HEK293 (cell line): ENCODE results near the gene SCNN1G.

Source experiments
- CTCF ChIA-PET: fragments of 350-600 bp; formaldehyde crosslinking; extraction: SDS; loops from one replicate; lab custom pipeline; 2021; ENCODE audit warnings: antibody characterized with exemption; lab: Yijun Ruan, JAX
- POLR2A ChIA-PET: fragments of 300-600 bp; formaldehyde crosslinking; extraction: SDS; loops from one replicate; lab custom pipeline; 2020; ENCODE audit warnings: antibody characterized with exemption, inconsistent platforms; lab: Yijun Ruan, JAX
- H3K27ac ChIP-seq: fragments of 200-500 bp; sonication (Bioruptor generic); 2 replicates; pipeline ENCODE4 v1.5.1; 2014; ENCODE audit warnings: low read depth, low read length, control low read depth, inconsistent platforms; ENCODE audit errors: extremely low read depth
- H3K36me3 ChIP-seq, 2 experiments: fragments of 200-500 bp in 1 of 2; sonication (Bioruptor generic) in 1 of 2; 1 replicate in 1 of 2; 2 replicates in 1 of 2; pipeline ENCODE4 v1.5.1; 2014 to 2017; ENCODE audit warnings: inconsistent platforms in 2 of 2, low read length in 2 of 2; ENCODE audit not compliant: control insufficient read depth in 2 of 2, insufficient read depth in 1 of 2
- H3K4me1 ChIP-seq: fragments of 200-500 bp; sonication (Bioruptor generic); 2 replicates; pipeline ENCODE4 v1.5.1; 2014; ENCODE audit warnings: mild to moderate bottlenecking, low read length, inconsistent platforms; ENCODE audit not compliant: control insufficient read depth, insufficient read depth
- H3K4me3 ChIP-seq: 2 replicates; pipeline ENCODE4 v1.5.1; 2011; ENCODE audit warnings: low read depth, mild to moderate bottlenecking, control low read depth, low read length, moderate library complexity
- H3K9me3 ChIP-seq: fragments of 200-500 bp; sonication (Bioruptor generic); 2 replicates; pipeline ENCODE4 v1.5.1; 2014; ENCODE audit warnings: low read depth, low read length, inconsistent platforms; ENCODE audit not compliant: control insufficient read depth, insufficient read depth
- ATF2 ChIP-seq: fragments of 450-650 bp; formaldehyde crosslinking; IDR thresholded peaks from 2 replicates; pipeline ENCODE4 v1.5.1; 2016; ENCODE audit warnings: missing biosample characterization, missing genetic modification characterization, low read depth
- CTCF ChIP-seq: fragments of 450-650 bp; formaldehyde crosslinking; IDR thresholded peaks from 2 replicates; pipeline ENCODE4 v1.5.1; 2016; ENCODE audit warnings: missing biosample characterization, missing genetic modification characterization
- PRDM1 ChIP-seq: fragments of 450-650 bp; formaldehyde crosslinking; IDR thresholded peaks from 2 replicates; pipeline ENCODE4; 2016; ENCODE audit warnings: missing biosample characterization, missing genetic modification characterization
- SALL2 ChIP-seq: fragments of 450-650 bp; formaldehyde crosslinking; IDR thresholded peaks from 2 replicates; pipeline ENCODE4 v1.5.0; 2017; ENCODE audit warnings: missing biosample characterization, mild to moderate bottlenecking, missing genetic modification characterization, borderline replicate concordance
- SP2 ChIP-seq: fragments of 450-650 bp; formaldehyde crosslinking; IDR thresholded peaks from 2 replicates; pipeline ENCODE4 v1.5.1; 2016; ENCODE audit warnings: missing biosample characterization, missing genetic modification characterization
- SP7 ChIP-seq: fragments of 450-650 bp; formaldehyde crosslinking; IDR thresholded peaks from 2 replicates; pipeline ENCODE4 v1.5.1; 2016; ENCODE audit warnings: missing biosample characterization, missing genetic modification characterization
- YY2 ChIP-seq: fragments of 450-650 bp; formaldehyde crosslinking; IDR thresholded peaks from 2 replicates; pipeline ENCODE4 v1.5.1; 2016; ENCODE audit warnings: missing biosample characterization, missing genetic modification characterization
- ZBTB48 ChIP-seq: fragments of 450-650 bp; formaldehyde crosslinking; IDR thresholded peaks from 2 replicates; pipeline ENCODE4 v1.5.1; 2016; ENCODE audit warnings: missing biosample characterization, missing genetic modification characterization
- ZBTB6 ChIP-seq: fragments of 450-650 bp; formaldehyde crosslinking; IDR thresholded peaks from 2 replicates; pipeline ENCODE4 v1.5.1; 2017; ENCODE audit warnings: missing biosample characterization, missing genetic modification characterization
- ZNF221 ChIP-seq: fragments of 450-650 bp; formaldehyde crosslinking; IDR thresholded peaks from 2 replicates; pipeline ENCODE4 v1.5.1; 2017; ENCODE audit warnings: missing biosample characterization, missing genetic modification characterization, borderline replicate concordance
- ZNF239 ChIP-seq: fragments of 450-650 bp; formaldehyde crosslinking; IDR thresholded peaks from 2 replicates; pipeline ENCODE4 v1.5.1; 2016; ENCODE audit warnings: missing biosample characterization, missing genetic modification characterization
- ZNF24 ChIP-seq: fragments of 450-650 bp; formaldehyde crosslinking; IDR thresholded peaks from 2 replicates; pipeline ENCODE4 v1.5.1; 2016; ENCODE audit warnings: missing biosample characterization, missing genetic modification characterization
- ZNF248 ChIP-seq: fragments of 450-650 bp; formaldehyde crosslinking; IDR thresholded peaks from 2 replicates; pipeline ENCODE4 v1.5.1; 2017; ENCODE audit warnings: missing biosample characterization, missing genetic modification characterization
- ZNF266 ChIP-seq: fragments of 450-650 bp; formaldehyde crosslinking; IDR thresholded peaks from 2 replicates; pipeline ENCODE4 v1.5.1; 2016; ENCODE audit warnings: missing biosample characterization, missing genetic modification characterization, low read depth
- ZNF274 ChIP-seq, 2 experiments: fragments of 200-500 bp in 1 of 2; fragments of 450-650 bp in 1 of 2; sonication (Bioruptor generic) in 1 of 2; formaldehyde crosslinking in 1 of 2; IDR thresholded peaks; 2 replicates each; pipeline versions ENCODE4 v1.5.1 to v1.6.1; 2014 to 2016; ENCODE audit warnings: borderline replicate concordance in 1 of 2, inconsistent platforms in 1 of 2, low read length in 1 of 2, missing biosample characterization in 1 of 2, missing genetic modification characterization in 1 of 2
- ZNF529 ChIP-seq: fragments of 450-650 bp; formaldehyde crosslinking; IDR thresholded peaks from 2 replicates; pipeline ENCODE4 v1.5.1; 2017; ENCODE audit warnings: missing genetic modification characterization, missing biosample characterization; ENCODE audit not compliant: insufficient replicate concordance
- ZNF549 ChIP-seq: fragments of 450-650 bp; IDR thresholded peaks from 2 replicates; pipeline ENCODE4 v1.5.1; 2018; ENCODE audit warnings: missing biosample characterization, missing genetic modification characterization, mild to moderate bottlenecking, inconsistent platforms, moderate library complexity
- ZNF596 ChIP-seq: fragments of 450-650 bp; IDR thresholded peaks from 2 replicates; pipeline ENCODE4 v1.5.0; 2018; ENCODE audit warnings: missing biosample characterization, mild to moderate bottlenecking, missing genetic modification characterization, moderate library complexity
- ZNF600 ChIP-seq: fragments of 450-650 bp; formaldehyde crosslinking; IDR thresholded peaks from 2 replicates; pipeline ENCODE4 v1.5.1; 2016; ENCODE audit warnings: missing biosample characterization, missing genetic modification characterization
- ZNF658 ChIP-seq: fragments of 450-650 bp; formaldehyde crosslinking; IDR thresholded peaks from 2 replicates; pipeline ENCODE4; 2016; ENCODE audit warnings: missing biosample characterization, missing genetic modification characterization
- ZNF660 ChIP-seq: fragments of 450-650 bp; IDR thresholded peaks from 2 replicates; pipeline ENCODE4 v1.5.1; 2018; ENCODE audit warnings: missing biosample characterization, mild to moderate bottlenecking, missing genetic modification characterization
- ZNF677 ChIP-seq: fragments of 450-650 bp; IDR thresholded peaks from 2 replicates; pipeline ENCODE4 v1.5.0; 2018; ENCODE audit warnings: missing biosample characterization, mild to moderate bottlenecking, missing genetic modification characterization, moderate library complexity
- ZSCAN16 ChIP-seq: fragments of 450-650 bp; formaldehyde crosslinking; IDR thresholded peaks from 2 replicates; pipeline ENCODE4 v1.5.1; 2016; ENCODE audit warnings: missing biosample characterization, missing genetic modification characterization
- TF ChIP-seq, protein P1 (sequence below): fragments of 450-650 bp; formaldehyde crosslinking; IDR thresholded peaks from 2 replicates; pipeline ENCODE4 v1.5.1; 2016; ENCODE audit warnings: missing biosample characterization, missing genetic modification characterization
- TF ChIP-seq, protein P2 (sequence below): fragments of 450-650 bp; formaldehyde crosslinking; IDR thresholded peaks from 2 replicates; pipeline ENCODE4 v1.5.1; 2016; ENCODE audit warnings: missing biosample characterization, missing genetic modification characterization
- TF ChIP-seq, protein P3 (sequence below): fragments of 450-650 bp; formaldehyde crosslinking; IDR thresholded peaks from 2 replicates; pipeline ENCODE4 v1.5.1; 2016; ENCODE audit warnings: missing biosample characterization, missing genetic modification characterization

The SCNN1G gene

GRCh38 chr16:23185656-23186055 is 3.1 kb downstream of the SCNN1G start:
- 0 out of 2 replicates have a peak, but pooled peaks cover 2% of the 10 kb centered on the region for H3K4me1 ChIP-seq
- no peak for TF ChIP-seq CTCF (tag by site-specific recombination)
- TF ChIP-seq, protein P1, sequence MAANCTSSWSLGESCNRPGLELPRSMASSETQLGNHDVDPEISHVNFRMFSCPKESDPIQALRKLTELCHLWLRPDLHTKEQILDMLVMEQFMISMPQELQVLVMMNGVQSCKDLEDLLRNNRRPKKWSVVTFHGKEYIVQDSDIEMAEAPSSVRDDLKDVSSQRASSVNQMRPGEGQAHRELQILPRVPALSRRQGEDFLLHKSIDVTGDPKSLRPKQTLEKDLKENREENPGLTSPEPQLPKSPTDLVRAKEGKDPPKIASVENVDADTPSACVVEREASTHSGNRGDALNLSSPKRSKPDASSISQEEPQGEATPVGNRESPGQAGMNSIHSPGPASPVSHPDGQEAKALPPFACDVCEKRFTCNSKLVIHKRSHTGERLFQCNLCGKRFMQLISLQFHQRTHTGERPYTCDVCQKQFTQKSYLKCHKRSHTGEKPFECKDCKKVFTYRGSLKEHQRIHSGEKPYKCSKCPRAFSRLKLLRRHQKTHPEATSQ (tag by site-specific recombination): no peak
- TF ChIP-seq YY2 (tag by site-specific recombination): no peak
- TF ChIP-seq ZNF529 (tag by site-specific recombination): no peak
- no peak for TF ChIP-seq ZSCAN16 (tag by site-specific recombination)
- TF ChIP-seq ZNF660: no peak
- TF ChIP-seq, protein P2, sequence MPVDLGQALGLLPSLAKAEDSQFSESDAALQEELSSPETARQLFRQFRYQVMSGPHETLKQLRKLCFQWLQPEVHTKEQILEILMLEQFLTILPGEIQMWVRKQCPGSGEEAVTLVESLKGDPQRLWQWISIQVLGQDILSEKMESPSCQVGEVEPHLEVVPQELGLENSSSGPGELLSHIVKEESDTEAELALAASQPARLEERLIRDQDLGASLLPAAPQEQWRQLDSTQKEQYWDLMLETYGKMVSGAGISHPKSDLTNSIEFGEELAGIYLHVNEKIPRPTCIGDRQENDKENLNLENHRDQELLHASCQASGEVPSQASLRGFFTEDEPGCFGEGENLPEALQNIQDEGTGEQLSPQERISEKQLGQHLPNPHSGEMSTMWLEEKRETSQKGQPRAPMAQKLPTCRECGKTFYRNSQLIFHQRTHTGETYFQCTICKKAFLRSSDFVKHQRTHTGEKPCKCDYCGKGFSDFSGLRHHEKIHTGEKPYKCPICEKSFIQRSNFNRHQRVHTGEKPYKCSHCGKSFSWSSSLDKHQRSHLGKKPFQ (tag by site-specific recombination): no peak
- TF ChIP-seq ZNF677 (tag by site-specific recombination): no peak
- TF ChIP-seq ZNF266: no peak
- no peak for TF ChIP-seq ZNF221 (tag by site-specific recombination)
- TF ChIP-seq ZBTB48: no peak
- TF ChIP-seq SP2 (tag by site-specific recombination): no peak
- TF ChIP-seq ZBTB6 (tag by site-specific recombination): no peak
- no peak for TF ChIP-seq ZNF274 (IDR thresholded peaks at IDR 0.05; ENCODE audit: low read length)
- no peak for TF ChIP-seq ZNF274 (tag by site-specific recombination; IDR thresholded peaks at IDR 0.05; ENCODE audit: borderline replicate concordance)
- no peak for TF ChIP-seq PRDM1 (tag by site-specific recombination)
- no peak for TF ChIP-seq SP7
- no peak for TF ChIP-seq ZNF248 (tag by site-specific recombination)
- TF ChIP-seq SALL2 (tag by site-specific recombination): no peak
- no peak for TF ChIP-seq ZNF658 (tag by site-specific recombination)
- no peaks in the 10 kb centered on the region for H3K9me3 ChIP-seq
- H3K27ac ChIP-seq: no peak overlapping the region
- no peaks in the 10 kb centered on the region for H3K36me3 ChIP-seq
- ChIA-PET POLR2A (no interaction called here), CTCF (interaction anchor here (8.8 kb wide), 1 partner anchor 249 kb away, joined by 174 read pairs; no protein-coding TSS in a partner anchor)
- no peak overlapping the region for H3K4me3 ChIP-seq

GRCh38 chr16:23186171-23186570 is 3.6 kb downstream of the SCNN1G start:
- ChIA-PET CTCF (interaction anchor here (0.9 to 8.8 kb wide), 2 partner anchors 248 to 540 kb away, joined by 3 to 174 read pairs; no protein-coding TSS in a partner anchor), POLR2A (no interaction called here)
- no peaks in the 10 kb centered on the region for H3K36me3 ChIP-seq
- H3K4me1 ChIP-seq: 0 out of 2 replicates have a peak, but pooled peaks cover 2% of the 10 kb centered on the region
- H3K9me3 ChIP-seq: no peaks in the 10 kb centered on the region
- H3K27ac ChIP-seq: no peak overlapping the region
- H3K4me3 ChIP-seq: no peak overlapping the region
- TF ChIP-seq ZNF239 (tag by site-specific recombination): no peak
- no peak for TF ChIP-seq ZNF600 (tag by site-specific recombination)
- TF ChIP-seq, protein P3, sequence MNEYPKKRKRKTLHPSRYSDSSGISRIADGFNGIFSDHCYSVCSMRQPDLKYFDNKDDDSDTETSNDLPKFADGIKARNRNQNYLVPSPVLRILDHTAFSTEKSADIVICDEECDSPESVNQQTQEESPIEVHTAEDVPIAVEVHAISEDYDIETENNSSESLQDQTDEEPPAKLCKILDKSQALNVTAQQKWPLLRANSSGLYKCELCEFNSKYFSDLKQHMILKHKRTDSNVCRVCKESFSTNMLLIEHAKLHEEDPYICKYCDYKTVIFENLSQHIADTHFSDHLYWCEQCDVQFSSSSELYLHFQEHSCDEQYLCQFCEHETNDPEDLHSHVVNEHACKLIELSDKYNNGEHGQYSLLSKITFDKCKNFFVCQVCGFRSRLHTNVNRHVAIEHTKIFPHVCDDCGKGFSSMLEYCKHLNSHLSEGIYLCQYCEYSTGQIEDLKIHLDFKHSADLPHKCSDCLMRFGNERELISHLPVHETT (tag by site-specific recombination): no peak
- TF ChIP-seq ZNF596 (tag by site-specific recombination): no peak
- no peak for TF ChIP-seq ZNF24 (tag by site-specific recombination)
- TF ChIP-seq ZNF549 (tag by site-specific recombination): no peak
- no peak for TF ChIP-seq ATF2 (tag by site-specific recombination)
- TF ChIP-seq, all 188 proteins: peak for 0
